ENCODE data around the gene CAMSAP2.
"Not testable (repeated sequence)": the region's sequence is repeated elsewhere in the genome, so short reads cannot be mapped to it uniquely, and the experiment has no call there.

GRCh38 chr1:200750749-200751148 is 12.1 kb downstream of the CAMSAP2 start:
- TF ChIP-seq, protein P1, sequence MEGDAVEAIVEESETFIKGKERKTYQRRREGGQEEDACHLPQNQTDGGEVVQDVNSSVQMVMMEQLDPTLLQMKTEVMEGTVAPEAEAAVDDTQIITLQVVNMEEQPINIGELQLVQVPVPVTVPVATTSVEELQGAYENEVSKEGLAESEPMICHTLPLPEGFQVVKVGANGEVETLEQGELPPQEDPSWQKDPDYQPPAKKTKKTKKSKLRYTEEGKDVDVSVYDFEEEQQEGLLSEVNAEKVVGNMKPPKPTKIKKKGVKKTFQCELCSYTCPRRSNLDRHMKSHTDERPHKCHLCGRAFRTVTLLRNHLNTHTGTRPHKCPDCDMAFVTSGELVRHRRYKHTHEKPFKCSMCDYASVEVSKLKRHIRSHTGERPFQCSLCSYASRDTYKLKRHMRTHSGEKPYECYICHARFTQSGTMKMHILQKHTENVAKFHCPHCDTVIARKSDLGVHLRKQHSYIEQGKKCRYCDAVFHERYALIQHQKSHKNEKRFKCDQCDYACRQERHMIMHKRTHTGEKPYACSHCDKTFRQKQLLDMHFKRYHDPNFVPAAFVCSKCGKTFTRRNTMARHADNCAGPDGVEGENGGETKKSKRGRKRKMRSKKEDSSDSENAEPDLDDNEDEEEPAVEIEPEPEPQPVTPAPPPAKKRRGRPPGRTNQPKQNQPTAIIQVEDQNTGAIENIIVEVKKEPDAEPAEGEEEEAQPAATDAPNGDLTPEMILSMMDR (IDR thresholded peaks at IDR 0.05; ENCODE audit: insufficient read depth, low read length, poor library complexity, severe bottlenecking), result not testable (repeated sequence)
- TF ChIP-seq EZH2phosphoT487 (conservative IDR thresholded peaks at IDR 0.05; ENCODE audit: low read length), result not testable (repeated sequence)

Measured in SU-DHL-6 (cell line).